ENCODE data around the gene NXNL1. TPM values are rescaled to one million over a fixed set of nuclear protein-coding genes. Genes with fewer than 3 reads are reported as not detected.

Gene NXNL1
- total RNA-seq, 4 donors from 2014 or later = not detected

DNA sequence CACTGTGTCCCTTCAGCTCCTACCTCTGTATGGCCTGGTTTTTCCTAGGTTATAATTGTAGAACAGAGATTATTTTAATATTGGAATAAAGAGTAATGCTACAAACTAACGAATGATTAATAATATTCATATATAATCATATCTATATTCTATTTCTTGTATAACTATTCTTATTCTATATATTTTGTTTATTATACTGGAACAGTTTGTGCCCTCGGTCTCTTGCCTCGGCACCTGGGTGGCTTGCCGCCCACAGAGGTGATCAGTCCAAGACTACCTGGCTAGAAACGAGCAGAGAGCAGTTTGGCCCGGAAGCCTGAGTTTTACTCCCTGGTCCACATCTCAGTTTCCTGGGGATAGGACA is 5.7 kb upstream of the NXNL1 start:
- in situ Hi-C loops (cut with MboI; ENCODE audit: low pct_ligation_motif_present in 1 of 4, low pct_unique_long_range_greater_than_20kb in 1 of 4, low sequenced_read_pairs in 3 of 4) (loop anchor here in 2 of 4 donors (10.0 kb wide), 2 partner anchors 72 to 122 kb away; partner anchors contain the start of gene CCDC194 (in 1 of the 2)), intact Hi-C loops (cut with DNase I; ENCODE audit: low total_unique reads) (loop anchor here (5.0 kb wide), 1 partner anchor 119 kb away; no protein-coding TSS in a partner anchor)
- Histone ChIP-seq H3K27ac (no peak overlapping the region), H3K9me3 (no peaks in the 10 kb centered on the region), H3K36me3 (no peaks in the 10 kb centered on the region), H3K27me3 (peaks cover 1% of the 10 kb centered on the region), H3K4me3 (no peak overlapping the region), H3K4me1 (peaks cover 13 to 33% (median 22%) of the 10 kb centered on the region in 4 donors)
- TF ChIP-seq EP300 (IDR thresholded peaks at IDR 0.05; ENCODE audit: low read depth) = no peak
- TF ChIP-seq POLR2AphosphoS5 (IDR thresholded peaks at IDR 0.05) = no peak
- TF ChIP-seq, protein P1, sequence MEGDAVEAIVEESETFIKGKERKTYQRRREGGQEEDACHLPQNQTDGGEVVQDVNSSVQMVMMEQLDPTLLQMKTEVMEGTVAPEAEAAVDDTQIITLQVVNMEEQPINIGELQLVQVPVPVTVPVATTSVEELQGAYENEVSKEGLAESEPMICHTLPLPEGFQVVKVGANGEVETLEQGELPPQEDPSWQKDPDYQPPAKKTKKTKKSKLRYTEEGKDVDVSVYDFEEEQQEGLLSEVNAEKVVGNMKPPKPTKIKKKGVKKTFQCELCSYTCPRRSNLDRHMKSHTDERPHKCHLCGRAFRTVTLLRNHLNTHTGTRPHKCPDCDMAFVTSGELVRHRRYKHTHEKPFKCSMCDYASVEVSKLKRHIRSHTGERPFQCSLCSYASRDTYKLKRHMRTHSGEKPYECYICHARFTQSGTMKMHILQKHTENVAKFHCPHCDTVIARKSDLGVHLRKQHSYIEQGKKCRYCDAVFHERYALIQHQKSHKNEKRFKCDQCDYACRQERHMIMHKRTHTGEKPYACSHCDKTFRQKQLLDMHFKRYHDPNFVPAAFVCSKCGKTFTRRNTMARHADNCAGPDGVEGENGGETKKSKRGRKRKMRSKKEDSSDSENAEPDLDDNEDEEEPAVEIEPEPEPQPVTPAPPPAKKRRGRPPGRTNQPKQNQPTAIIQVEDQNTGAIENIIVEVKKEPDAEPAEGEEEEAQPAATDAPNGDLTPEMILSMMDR (IDR thresholded peaks at IDR 0.05) = peak in 1 of 5 experiments; percentile 3
- TF ChIP-seq POLR2A (IDR thresholded peaks at IDR 0.05) = no peak
- WGBS, 2 donors (ENCODE audit: low coverage in 1 of 2) = 38 to 41% methylated on average over 6 of the region's 6 CpGs
- DNase-seq = no peak

DNA sequence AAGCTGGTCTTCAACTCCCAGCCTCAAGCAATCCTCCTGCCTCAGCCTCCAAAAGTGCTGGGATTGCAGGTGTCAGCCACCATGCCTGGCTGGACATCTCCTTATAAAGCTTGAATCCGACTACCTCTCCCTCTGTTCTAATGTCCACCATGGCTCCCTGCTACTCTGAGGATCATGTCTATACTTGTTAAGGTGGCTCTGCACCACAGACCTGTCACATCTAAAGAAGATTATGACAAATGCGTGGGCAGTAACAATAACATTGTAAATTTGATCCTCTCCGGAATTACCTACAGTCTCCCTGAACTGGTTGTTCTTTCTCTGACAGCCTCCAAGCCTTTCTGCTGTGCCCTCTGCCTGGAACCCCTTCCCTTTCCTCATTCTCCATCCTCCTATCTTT is 1.8 kb downstream of the NXNL1 start:
- in situ Hi-C loops (cut with MboI; ENCODE audit: low pct_ligation_motif_present in 1 of 4, low pct_unique_long_range_greater_than_20kb in 1 of 4, low sequenced_read_pairs in 3 of 4) = no loop called here
- intact Hi-C loops (cut with DNase I; ENCODE audit: low total_unique reads) = no loop called here

DNA sequence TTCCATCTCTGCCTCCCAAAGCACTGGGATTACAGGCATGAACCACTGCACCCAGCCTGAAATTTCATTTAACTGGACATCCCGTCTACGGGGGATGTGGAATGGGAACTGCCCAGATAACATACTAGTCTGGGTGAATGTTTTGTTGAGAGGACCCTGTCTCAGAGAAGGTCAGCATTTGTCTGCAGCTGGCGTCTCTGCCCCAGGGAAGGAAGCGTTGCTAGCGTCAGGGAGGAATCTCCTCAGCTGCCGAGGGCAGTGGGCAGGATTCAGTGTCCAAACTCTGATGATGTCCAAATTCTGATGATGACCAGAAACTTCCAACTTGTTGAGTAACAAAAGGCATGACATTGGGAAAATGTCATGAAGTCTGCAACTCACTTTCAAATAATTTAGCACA is 3.1 kb downstream of the NXNL1 start:
- Histone ChIP-seq H3K4me1 (peaks cover 0 to 3% (median 1%) of the 10 kb centered on the region in 4 donors), H3K27me3 (peaks cover 75% of the 10 kb centered on the region), H3K27ac (no peak overlapping the region), H3K4me3 (no peak overlapping the region), H3K36me3 (no peaks in the 10 kb centered on the region), H3K9me3 (no peaks in the 10 kb centered on the region)
- WGBS, 2 donors (ENCODE audit: low coverage in 1 of 2) = 52% methylated on average over 6 of the region's 6 CpGs; no CpG with 5 or more reads in 1 of the 2 donors
- DNase-seq = no peak
- intact Hi-C loops (cut with DNase I; ENCODE audit: low total_unique reads) (no loop called here), in situ Hi-C loops (cut with MboI; ENCODE audit: low pct_ligation_motif_present in 1 of 4, low pct_unique_long_range_greater_than_20kb in 1 of 4, low sequenced_read_pairs in 3 of 4) (no loop called here)
- TF ChIP-seq POLR2AphosphoS5 (IDR thresholded peaks at IDR 0.05) = no peak
- TF ChIP-seq, protein P1 (IDR thresholded peaks at IDR 0.05) = no peak
- TF ChIP-seq POLR2A (IDR thresholded peaks at IDR 0.05) = no peak
- no peak for TF ChIP-seq EP300 (IDR thresholded peaks at IDR 0.05; ENCODE audit: low read depth)

More for the DNA sequence above, 1.8 kb downstream of the NXNL1 start:
- H3K9me3 ChIP-seq = no peaks in the 10 kb centered on the region
- TF ChIP-seq POLR2AphosphoS5 (IDR thresholded peaks at IDR 0.05) = no peak
- TF ChIP-seq EP300 (IDR thresholded peaks at IDR 0.05; ENCODE audit: low read depth) = no peak
- TF ChIP-seq, protein P1 (IDR thresholded peaks at IDR 0.05) = no peak
- TF ChIP-seq POLR2A (IDR thresholded peaks at IDR 0.05) = no peak
- H3K36me3 ChIP-seq = no peaks in the 10 kb centered on the region
- no peak overlapping the region for H3K4me3 ChIP-seq
- H3K4me1 ChIP-seq = peaks cover 0 to 3% (median 1%) of the 10 kb centered on the region in 4 donors
- H3K27me3 ChIP-seq = peaks cover 71% of the 10 kb centered on the region
- WGBS, 2 donors (ENCODE audit: low coverage in 1 of 2) = 33 to 55% methylated on average over 2 to 3 of the region's 3 CpGs
- H3K27ac ChIP-seq = no peak overlapping the region
- DNase-seq = no peak

DNA sequence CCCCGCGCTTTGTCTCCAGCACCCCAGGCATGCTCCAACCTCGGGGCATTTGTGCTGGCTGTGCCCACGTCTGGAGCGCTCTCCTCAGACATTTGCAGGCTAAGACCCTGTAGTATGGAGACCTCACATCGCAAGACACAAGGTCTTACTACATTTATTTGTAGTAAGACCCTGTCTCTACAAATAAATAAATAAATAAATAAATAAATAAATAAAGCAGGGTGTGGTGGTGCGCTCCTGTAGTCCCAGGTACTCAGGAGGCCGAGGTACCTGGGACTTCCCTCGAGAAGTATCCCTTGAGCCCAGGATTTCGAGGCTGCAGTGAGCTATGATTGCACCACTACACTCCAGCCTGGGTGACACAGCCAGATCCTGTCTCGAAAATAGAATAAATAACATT is 4.6 kb downstream of the NXNL1 start:
- WGBS, 2 donors (ENCODE audit: low coverage in 1 of 2) = 56 to 72% methylated on average over 5 to 11 of the region's 11 CpGs
- Histone ChIP-seq H3K27ac (no peak overlapping the region), H3K9me3 (no peaks in the 10 kb centered on the region), H3K36me3 (no peaks in the 10 kb centered on the region), H3K4me3 (no peak overlapping the region), H3K4me1 (peaks cover 0 to 3% (median 1%) of the 10 kb centered on the region in 4 donors), H3K27me3 (peaks cover 73% of the 10 kb centered on the region)
- in situ Hi-C loops (cut with MboI; ENCODE audit: low pct_ligation_motif_present in 1 of 4, low pct_unique_long_range_greater_than_20kb in 1 of 4, low sequenced_read_pairs in 3 of 4) = no loop called here
- TF ChIP-seq EP300 (IDR thresholded peaks at IDR 0.05; ENCODE audit: low read depth) (no peak), POLR2A (IDR thresholded peaks at IDR 0.05) (no peak), POLR2AphosphoS5 (IDR thresholded peaks at IDR 0.05) (no peak)
- TF ChIP-seq, protein P1 (IDR thresholded peaks at IDR 0.05) = no peak
- intact Hi-C loops (cut with DNase I; ENCODE audit: low total_unique reads) = no loop called here
- DNase-seq = no peak

Data from transverse colon (tissue), 4 donors.